ENCODE data around the gene TTC33. TPM values are rescaled to one million over a fixed set of nuclear protein-coding genes. Genes with fewer than 3 reads are reported as not detected.
"Not testable (repeated sequence)": the region's sequence is repeated elsewhere in the genome, so short reads cannot be mapped to it uniquely, and the experiment has no call there.

Gene TTC33
- polyA plus RNA-seq, 1 experiment, result 12.4 TPM

DNA sequence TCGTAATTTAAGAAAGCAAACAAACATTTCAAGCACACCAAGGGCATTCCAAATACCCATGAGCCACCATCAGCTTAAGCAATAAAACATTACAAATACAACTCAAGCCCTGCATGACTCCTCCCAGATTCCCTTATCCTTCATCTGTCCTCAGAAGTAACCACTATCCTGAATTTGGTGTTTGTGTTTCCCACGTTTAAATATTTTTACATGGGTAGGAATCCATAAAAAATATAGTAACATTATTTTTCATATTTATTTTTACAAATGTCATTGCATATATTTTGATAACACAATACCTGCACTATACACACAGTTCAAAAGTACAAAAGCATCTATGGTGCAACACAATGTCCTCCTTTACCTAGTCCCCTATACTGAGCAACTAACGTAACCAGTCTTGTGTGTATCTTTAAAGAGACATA, 36.0 kb upstream of the TTC33 start:
- Histone ChIP-seq H3K27me3 (ENCODE audit: control insufficient read depth, insufficient read depth, low read length) (no peaks in the 10 kb centered on the region), H3K27ac (ENCODE audit: low read depth, low read length) (no peak overlapping the region), H3K4me3 (ENCODE audit: low read depth, low read length) (no peak overlapping the region), H3K9me3 (ENCODE audit: control insufficient read depth, insufficient read depth, low read length) (0 out of 2 replicates have a peak, but pooled peaks cover 5% of the 10 kb centered on the region)
- DNase-seq (ENCODE audit: low read depth, low spot score), result no peak
- CTCF ChIA-PET, result no interaction called here
- TF ChIP-seq, protein P1, sequence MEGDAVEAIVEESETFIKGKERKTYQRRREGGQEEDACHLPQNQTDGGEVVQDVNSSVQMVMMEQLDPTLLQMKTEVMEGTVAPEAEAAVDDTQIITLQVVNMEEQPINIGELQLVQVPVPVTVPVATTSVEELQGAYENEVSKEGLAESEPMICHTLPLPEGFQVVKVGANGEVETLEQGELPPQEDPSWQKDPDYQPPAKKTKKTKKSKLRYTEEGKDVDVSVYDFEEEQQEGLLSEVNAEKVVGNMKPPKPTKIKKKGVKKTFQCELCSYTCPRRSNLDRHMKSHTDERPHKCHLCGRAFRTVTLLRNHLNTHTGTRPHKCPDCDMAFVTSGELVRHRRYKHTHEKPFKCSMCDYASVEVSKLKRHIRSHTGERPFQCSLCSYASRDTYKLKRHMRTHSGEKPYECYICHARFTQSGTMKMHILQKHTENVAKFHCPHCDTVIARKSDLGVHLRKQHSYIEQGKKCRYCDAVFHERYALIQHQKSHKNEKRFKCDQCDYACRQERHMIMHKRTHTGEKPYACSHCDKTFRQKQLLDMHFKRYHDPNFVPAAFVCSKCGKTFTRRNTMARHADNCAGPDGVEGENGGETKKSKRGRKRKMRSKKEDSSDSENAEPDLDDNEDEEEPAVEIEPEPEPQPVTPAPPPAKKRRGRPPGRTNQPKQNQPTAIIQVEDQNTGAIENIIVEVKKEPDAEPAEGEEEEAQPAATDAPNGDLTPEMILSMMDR (IDR thresholded peaks at IDR 0.05; ENCODE audit: low read depth, low read length), result no peak
- POLR2A ChIA-PET, result no interaction called here

DNA sequence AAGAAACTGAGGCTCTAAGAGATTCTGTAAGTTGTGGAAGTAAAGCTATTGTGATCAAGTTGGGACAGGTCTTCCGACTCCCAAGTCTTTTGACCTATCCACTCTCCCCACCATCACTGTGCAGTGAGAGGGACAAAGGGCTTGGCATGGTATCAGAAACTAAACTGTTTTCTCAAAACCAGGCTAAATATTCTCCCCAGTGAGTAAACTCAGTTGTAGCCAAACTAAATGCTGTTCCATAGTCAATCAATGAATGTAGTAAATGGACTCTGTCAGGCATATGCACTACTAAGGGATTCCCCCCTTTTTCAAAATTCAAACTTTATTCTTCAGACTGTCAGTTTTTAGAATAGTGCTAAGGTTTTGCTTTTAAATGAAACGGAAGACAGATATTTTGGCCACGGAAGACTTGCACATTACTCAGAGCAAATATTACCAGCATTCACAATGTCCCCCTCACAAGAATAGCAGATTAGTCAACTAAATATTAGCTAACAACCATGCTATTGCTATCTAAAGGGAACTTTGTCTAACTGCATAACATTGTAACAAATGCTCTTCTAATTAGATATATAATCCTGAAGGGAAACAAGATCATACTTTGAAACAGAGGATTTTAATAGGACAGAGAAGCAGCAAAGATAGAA, 35.3 kb upstream of the TTC33 start:
- Histone ChIP-seq H3K4me3 (ENCODE audit: low read depth, low read length) (no peak overlapping the region), H3K27ac (ENCODE audit: low read depth, low read length) (no peak overlapping the region), H3K9me3 (ENCODE audit: control insufficient read depth, insufficient read depth, low read length) (0 out of 2 replicates have a peak, but pooled peaks cover 5% of the 10 kb centered on the region), H3K27me3 (ENCODE audit: control insufficient read depth, insufficient read depth, low read length) (no peaks in the 10 kb centered on the region)
- ChIA-PET CTCF (interaction anchor here (0.7 kb wide), 1 partner anchor 16 kb away, joined by 3 read pairs; no protein-coding TSS in a partner anchor), POLR2A (no interaction called here)
- TF ChIP-seq, protein P1 (IDR thresholded peaks at IDR 0.05; ENCODE audit: low read depth, low read length), result no peak
- no peak for DNase-seq (ENCODE audit: low read depth, low spot score)

DNA sequence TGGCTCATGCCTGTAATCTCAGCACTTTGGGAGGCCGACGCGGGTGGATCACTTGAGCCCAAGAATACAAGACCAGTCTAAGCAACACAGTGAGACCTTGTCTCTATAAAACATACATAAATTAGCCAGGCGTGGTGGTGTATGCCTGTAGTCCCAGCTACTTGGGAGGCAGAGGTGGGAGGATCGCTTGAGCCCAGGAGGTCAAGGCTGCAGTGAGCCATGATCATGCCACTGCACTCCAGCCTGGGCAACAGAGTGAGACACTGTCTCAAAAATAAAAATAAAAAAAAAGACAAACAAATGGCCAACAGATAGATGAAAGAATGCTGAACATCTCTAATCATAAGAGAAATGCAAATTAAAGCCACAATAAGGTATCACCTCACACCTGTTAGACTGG, 33.2 kb upstream of the TTC33 start:
- POLR2A ChIA-PET; DNase-seq (ENCODE audit: low read depth, low spot score); H3K27me3 ChIP-seq (ENCODE audit: control insufficient read depth, insufficient read depth, low read length); H3K4me3 ChIP-seq (ENCODE audit: low read depth, low read length); CTCF ChIA-PET; H3K27ac ChIP-seq (ENCODE audit: low read depth, low read length); H3K9me3 ChIP-seq (ENCODE audit: control insufficient read depth, insufficient read depth, low read length): not testable (repeated sequence)

DNA sequence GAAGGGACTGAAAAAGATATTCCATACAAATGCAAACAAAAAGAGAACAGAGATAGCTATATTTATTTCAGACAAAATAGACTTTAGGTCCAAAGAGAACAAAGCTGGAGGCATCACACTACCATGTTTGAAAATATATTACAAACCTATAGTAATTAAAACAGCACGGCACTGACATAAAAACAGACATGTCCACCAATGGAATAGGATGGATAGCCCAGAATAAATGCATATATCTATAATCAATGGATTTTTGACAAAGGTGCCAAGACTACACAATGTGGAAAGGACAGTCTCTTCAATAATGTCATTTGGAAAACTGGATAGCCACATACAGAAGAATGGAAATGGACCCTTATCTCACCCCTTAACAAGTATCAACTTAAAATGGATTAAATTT, 32.2 kb upstream of the TTC33 start:
- ChIA-PET POLR2A (no interaction called here), CTCF (interaction anchor here (1.2 kb wide), 1 partner anchor 11 kb away, joined by 3 read pairs; no protein-coding TSS in a partner anchor)
- Histone ChIP-seq H3K27me3 (ENCODE audit: control insufficient read depth, insufficient read depth, low read length) (no peaks in the 10 kb centered on the region), H3K4me3 (ENCODE audit: low read depth, low read length) (no peak overlapping the region), H3K27ac (ENCODE audit: low read depth, low read length) (no peak overlapping the region), H3K9me3 (ENCODE audit: control insufficient read depth, insufficient read depth, low read length) (0 out of 2 replicates have a peak, but pooled peaks cover 5% of the 10 kb centered on the region)
- TF ChIP-seq, protein P1 (IDR thresholded peaks at IDR 0.05; ENCODE audit: low read depth, low read length), result no peak
- no peak for DNase-seq (ENCODE audit: low read depth, low spot score)

DNA sequence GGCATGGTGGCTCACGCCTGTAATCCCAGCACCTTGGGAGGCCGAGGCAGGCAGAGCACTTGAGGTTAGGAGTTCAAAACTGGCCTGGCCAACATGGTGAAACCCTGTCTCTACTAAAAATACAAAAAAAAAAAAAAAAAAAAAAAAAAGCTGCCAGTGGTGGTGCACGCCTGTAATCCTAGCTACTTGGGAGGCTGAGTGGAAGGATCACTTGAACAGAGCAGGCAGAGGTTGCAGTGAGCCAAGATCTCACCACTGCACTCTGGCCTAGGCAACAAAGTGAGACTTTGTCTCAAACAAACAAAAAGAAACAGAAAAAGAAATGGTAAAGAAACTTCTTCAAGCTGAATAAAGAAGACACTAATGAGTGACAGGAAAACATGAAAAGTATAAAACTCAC, 30.9 kb upstream of the TTC33 start:
- H3K27me3 ChIP-seq (ENCODE audit: control insufficient read depth, insufficient read depth, low read length); POLR2A ChIA-PET; H3K4me3 ChIP-seq (ENCODE audit: low read depth, low read length); H3K27ac ChIP-seq (ENCODE audit: low read depth, low read length); H3K9me3 ChIP-seq (ENCODE audit: control insufficient read depth, insufficient read depth, low read length); DNase-seq (ENCODE audit: low read depth, low spot score): not testable (repeated sequence)
- CTCF ChIA-PET, result interaction anchor here (0.6 to 1.1 kb wide), 2 partner anchors 8 to 19 kb away, joined by 4 to 6 read pairs; no protein-coding TSS in a partner anchor

DNA sequence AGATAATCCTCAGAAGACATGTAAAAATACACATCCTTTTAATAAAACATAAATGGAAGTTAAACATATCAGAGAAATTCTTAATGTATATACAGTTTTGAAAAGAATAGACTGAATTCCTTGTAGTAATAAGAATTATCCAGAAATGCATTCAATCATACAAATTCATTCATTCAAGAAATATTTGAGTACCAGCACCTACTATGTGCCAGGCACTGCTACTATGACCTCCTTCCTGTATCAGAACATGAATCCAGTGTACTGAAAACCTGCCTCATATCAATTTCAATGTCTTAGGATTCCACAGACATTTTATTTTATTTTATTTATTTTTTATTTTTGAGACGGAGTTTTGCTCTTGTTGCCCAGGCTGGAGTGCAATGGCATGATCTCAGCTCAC, 29.2 kb upstream of the TTC33 start:
- 0 out of 2 replicates have a peak, but pooled peaks cover 5% of the 10 kb centered on the region for H3K9me3 ChIP-seq (ENCODE audit: control insufficient read depth, insufficient read depth, low read length)
- no peak overlapping the region for H3K4me3 ChIP-seq (ENCODE audit: low read depth, low read length)
- TF ChIP-seq, protein P1 (IDR thresholded peaks at IDR 0.05; ENCODE audit: low read depth, low read length), result no peak
- ChIA-PET POLR2A (no interaction called here), CTCF (no interaction called here)
- DNase-seq (ENCODE audit: low read depth, low spot score), result no peak
- H3K27me3 ChIP-seq (ENCODE audit: control insufficient read depth, insufficient read depth, low read length), result no peaks in the 10 kb centered on the region
- H3K27ac ChIP-seq (ENCODE audit: low read depth, low read length), result no peak overlapping the region

Data from AG04450 (cell line).